RWPE2 (cell line): ENCODE measurements around the gene GINS3.

Experiments
- ATAC-seq: fragments of 200-7000 bp; cut with Tn5 transposase; 3 replicates; pipeline ENCODE4 v1.9.1; 2021; ENCODE audit warnings: low read depth
- DNase-seq: peaks from one replicate; pipeline ENCODE4 v3.0.0-alpha.2; 2020; ENCODE audit warnings: low spot score
- H3K27ac ChIP-seq: fragments of 450-650 bp; 2 replicates; pipeline ENCODE4 v1.5.1; 2017; ENCODE audit warnings: mild to moderate bottlenecking; ENCODE audit not compliant: poor library complexity, severe bottlenecking
- H3K27me3 ChIP-seq: fragments of 250-450 bp; sonication (Bioruptor Pico); 2 replicates; pipeline ENCODE4 v1.5.1; 2021; ENCODE audit warnings: mild to moderate bottlenecking, moderate library complexity; ENCODE audit not compliant: insufficient read depth, poor library complexity, severe bottlenecking
- H3K36me3 ChIP-seq: fragments of 250-450 bp; sonication (Bioruptor Pico); 2 replicates; pipeline ENCODE4 v1.5.1; 2020; ENCODE audit warnings: low read depth, mild to moderate bottlenecking, moderate library complexity
- H3K4me1 ChIP-seq: fragments of 250-450 bp; sonication (Bioruptor Pico); 2 replicates; pipeline ENCODE4 v1.5.1; 2021; ENCODE audit warnings: mild to moderate bottlenecking, moderate library complexity; ENCODE audit not compliant: insufficient read depth, poor library complexity, severe bottlenecking
- H3K4me3 ChIP-seq: fragments of 250-450 bp; sonication (Bioruptor Pico); 2 replicates; pipeline ENCODE4 v1.5.1; 2021; ENCODE audit warnings: mild to moderate bottlenecking, moderate library complexity; ENCODE audit not compliant: severe bottlenecking
- H3K9me3 ChIP-seq: fragments of 250-450 bp; sonication (Bioruptor Pico); 2 replicates; pipeline ENCODE4 v1.5.1; 2021; ENCODE audit warnings: mild to moderate bottlenecking, moderate library complexity; ENCODE audit not compliant: severe bottlenecking
- CTCF ChIP-seq: fragments of 450-650 bp; IDR thresholded peaks from one replicate; pipeline ENCODE4 v1.5.1; 2017; ENCODE audit warnings: mild to moderate bottlenecking, moderate library complexity; ENCODE audit not compliant: poor library complexity, severe bottlenecking

Gene GINS3

GRCh38 chr16:58442547-58442946 is 50.3 kb downstream of the GINS3 start:
- Histone ChIP-seq H3K4me1 (no peaks in the 10 kb centered on the region), H3K4me3 (no peak overlapping the region), H3K27ac (no peak overlapping the region), H3K27me3 (no peaks in the 10 kb centered on the region), H3K36me3 (no peaks in the 10 kb centered on the region), H3K9me3 (no peaks in the 10 kb centered on the region)
- ATAC-seq (no peak), DNase-seq (no peak)
- TF ChIP-seq CTCF = no peak

- Histone ChIP-seq H3K4me1 (no peaks in the 10 kb centered on the region), H3K9me3 (no peaks in the 10 kb centered on the region), H3K27ac (no peak overlapping the region), H3K27me3 (no peaks in the 10 kb centered on the region), H3K36me3 (no peaks in the 10 kb centered on the region), H3K4me3 (no peak overlapping the region)
- no peak for TF ChIP-seq CTCF
- ATAC-seq = no peak
- no peak for DNase-seq
Measured at GRCh38 chr16:58443783-58444182, 51.5 kb downstream of the GINS3 start.

- no peak for ATAC-seq
- H3K4me3 ChIP-seq = no peak overlapping the region
- no peaks in the 10 kb centered on the region for H3K27me3 ChIP-seq
- no peaks in the 10 kb centered on the region for H3K9me3 ChIP-seq
- no peak for DNase-seq
- H3K36me3 ChIP-seq = no peaks in the 10 kb centered on the region
- no peak for TF ChIP-seq CTCF
- H3K4me1 ChIP-seq = no peaks in the 10 kb centered on the region
- no peak overlapping the region for H3K27ac ChIP-seq
Measured at GRCh38 chr16:58444265-58444664, 52.0 kb downstream of the GINS3 start.

- DNase-seq (no peak), ATAC-seq (peak; percentile 49; the same call in 2 of the 3 replicates)
- no peaks in the 10 kb centered on the region for H3K9me3 ChIP-seq
- H3K27me3 ChIP-seq = no peaks in the 10 kb centered on the region
- TF ChIP-seq CTCF = no peak
- no peaks in the 10 kb centered on the region for H3K36me3 ChIP-seq
- no peak overlapping the region for H3K4me3 ChIP-seq
- peaks cover 4% of the 10 kb centered on the region for H3K4me1 ChIP-seq
- no peak overlapping the region for H3K27ac ChIP-seq
Measured at GRCh38 chr16:58448890-58449289, 56.6 kb downstream of the GINS3 start.

GRCh38 chr16:58449306-58449705 is 57.0 kb downstream of the GINS3 start:
- Histone ChIP-seq H3K4me1 (peaks cover 4% of the 10 kb centered on the region), H3K27ac (no peak overlapping the region), H3K36me3 (no peaks in the 10 kb centered on the region), H3K27me3 (no peaks in the 10 kb centered on the region), H3K9me3 (no peaks in the 10 kb centered on the region), H3K4me3 (no peak overlapping the region)
- TF ChIP-seq CTCF = no peak
- ATAC-seq (no peak), DNase-seq (no peak)
